Karpas-422 (cell line): ENCODE measurements around the gene THAP4. TPM values are rescaled to one million over a fixed set of nuclear protein-coding genes. Genes with fewer than 3 reads are reported as not detected.

Source experiments
- DNase-seq: peaks from one replicate; pipeline ENCODE4 v3.0.0-alpha.2; 2015
- H2AFZ ChIP-seq: fragments of 200-600 bp; sonication (generic); 2 replicates; pipeline ENCODE4 v1.6.1; 2014; ENCODE audit warnings: antibody characterized with exemption, low read length, mixed read lengths
- H3K27ac ChIP-seq: fragments of 200-600 bp; sonication (generic); 2 replicates; pipeline ENCODE4 v1.5.1; 2014; ENCODE audit warnings: mild to moderate bottlenecking, low read length, moderate library complexity
- H3K27me3 ChIP-seq: fragments of 200-600 bp; sonication (generic); 2 replicates; pipeline ENCODE4 v1.6.1; 2014; ENCODE audit warnings: low read length, mixed read lengths
- H3K36me3 ChIP-seq: fragments of 200-600 bp; sonication (generic); 2 replicates; pipeline ENCODE4 v1.6.1; 2014; ENCODE audit warnings: low read length, mixed read lengths; ENCODE audit not compliant: insufficient read depth
- H3K4me1 ChIP-seq: fragments of 200-600 bp; sonication (generic); 2 replicates; pipeline ENCODE4 v1.6.1; 2014; ENCODE audit warnings: mild to moderate bottlenecking, low read length, mixed read lengths
- H3K4me2 ChIP-seq: fragments of 200-600 bp; sonication (generic); 2 replicates; pipeline ENCODE4 v1.6.1; 2014; ENCODE audit warnings: low read length, low read depth, mild to moderate bottlenecking; ENCODE audit not compliant: poor library complexity, severe bottlenecking
- H3K4me3 ChIP-seq: fragments of 200-600 bp; sonication (generic); 2 replicates; pipeline ENCODE4 v1.5.1; 2014; ENCODE audit warnings: mild to moderate bottlenecking, antibody characterized with exemption, low read length, mixed read lengths
- H3K79me2 ChIP-seq: fragments of 200-600 bp; sonication (generic); 2 replicates; pipeline ENCODE4 v1.6.1; 2014; ENCODE audit warnings: mild to moderate bottlenecking, low read length, mixed read lengths
- H3K9ac ChIP-seq: fragments of 200-600 bp; sonication (generic); 2 replicates; pipeline ENCODE4 v1.6.0; 2014; ENCODE audit warnings: low read length
- H3K9me2 ChIP-seq: fragments of 200-600 bp; sonication (generic), shearing (Covaris generic); replicated peaks from 2 replicates; pipeline ENCODE4 v1.6.0; 2014; ENCODE audit warnings: mild to moderate bottlenecking, low read length, moderate library complexity; ENCODE audit not compliant: insufficient read depth
- H3K9me3 ChIP-seq: fragments of 300-700, 200-600 bp; sonication (generic); 2 replicates; pipeline ENCODE4 v1.6.1; 2014; ENCODE audit warnings: low read length, mixed read lengths
- H4K20me1 ChIP-seq: fragments of 200-600 bp; sonication (generic); 2 replicates; pipeline ENCODE4 v1.6.1; 2014; ENCODE audit warnings: mild to moderate bottlenecking, antibody characterized with exemption, low read length, low read depth; ENCODE audit not compliant: insufficient read depth
- total RNA-seq: library from RNA; depleted of rRNA; stranded (reverse); fragments of >200 nt; shearing (Covaris generic); gene quantifications from 2 replicates; pipeline ENCODE4 v1.2.3, GENCODE V29; 2014; ENCODE audit warnings: low replicate concordance

The THAP4 gene
- total RNA-seq, 1 experiment from 2014 or later: 45.4 TPM

GRCh38 chr2:241649927-241650326 lies 13.0 kb upstream of the THAP4 start:
- H3K27ac ChIP-seq: no peak overlapping the region
- H2AFZ ChIP-seq: no peak overlapping the region
- no peaks in the 10 kb centered on the region for H3K4me1 ChIP-seq
- H3K4me2 ChIP-seq: no peak overlapping the region
- no peaks in the 10 kb centered on the region for H3K9me3 ChIP-seq
- H3K9me2 ChIP-seq: no peaks in the 10 kb centered on the region
- H3K27me3 ChIP-seq: no peaks in the 10 kb centered on the region
- H4K20me1 ChIP-seq: peaks cover 27% of the 10 kb centered on the region
- peaks cover 9% of the 10 kb centered on the region; the same call in 1 of the 2 replicates for H3K36me3 ChIP-seq
- no peak for DNase-seq
- H3K9ac ChIP-seq: no peak overlapping the region
- peaks cover 65% of the 10 kb centered on the region for H3K79me2 ChIP-seq
- no peak overlapping the region for H3K4me3 ChIP-seq

GRCh38 chr2:241649404-241649803 lies 12.4 kb upstream of the THAP4 start:
- no peak overlapping the region for H3K9ac ChIP-seq
- peaks cover 70% of the 10 kb centered on the region for H3K79me2 ChIP-seq
- H2AFZ ChIP-seq: no peak overlapping the region
- peaks cover 9% of the 10 kb centered on the region; the same call in 1 of the 2 replicates for H3K36me3 ChIP-seq
- DNase-seq: no peak
- no peaks in the 10 kb centered on the region for H3K27me3 ChIP-seq
- H3K4me2 ChIP-seq: no peak overlapping the region
- H3K4me1 ChIP-seq: no peaks in the 10 kb centered on the region
- no peaks in the 10 kb centered on the region for H3K9me3 ChIP-seq
- no peak overlapping the region for H3K4me3 ChIP-seq
- H3K9me2 ChIP-seq: no peaks in the 10 kb centered on the region
- H4K20me1 ChIP-seq: peaks cover 27% of the 10 kb centered on the region
- H3K27ac ChIP-seq: no peak overlapping the region

- peaks cover 27% of the 10 kb centered on the region for H4K20me1 ChIP-seq
- H3K79me2 ChIP-seq: peaks cover 78% of the 10 kb centered on the region
- no peaks in the 10 kb centered on the region for H3K4me1 ChIP-seq
- H3K36me3 ChIP-seq: peaks cover 8% of the 10 kb centered on the region; the same call in 1 of the 2 replicates
- H3K9ac ChIP-seq: no peak overlapping the region
- no peaks in the 10 kb centered on the region for H3K9me3 ChIP-seq
- H2AFZ ChIP-seq: no peak overlapping the region
- H3K4me3 ChIP-seq: no peak overlapping the region
- DNase-seq: no peak
- H3K4me2 ChIP-seq: no peak overlapping the region
- H3K27me3 ChIP-seq: no peaks in the 10 kb centered on the region
- H3K27ac ChIP-seq: no peak overlapping the region
- H3K9me2 ChIP-seq: no peaks in the 10 kb centered on the region
Observed at GRCh38 chr2:241648453-241648852, 11.5 kb upstream of the THAP4 start.

GRCh38 chr2:241645915-241646645 lies 9.1 kb upstream of the THAP4 start:
- peaks cover 3% of the 10 kb centered on the region; the same call in 1 of the 2 replicates for H3K36me3 ChIP-seq
- no peak overlapping the region for H2AFZ ChIP-seq
- no peaks in the 10 kb centered on the region for H3K9me3 ChIP-seq
- no peaks in the 10 kb centered on the region for H3K4me1 ChIP-seq
- H3K9ac ChIP-seq: no peak overlapping the region
- H3K27ac ChIP-seq: no peak overlapping the region
- no peak overlapping the region for H3K4me2 ChIP-seq
- H3K4me3 ChIP-seq: no peak overlapping the region
- H3K79me2 ChIP-seq: peaks cover 91% of the 10 kb centered on the region
- no peaks in the 10 kb centered on the region for H3K9me2 ChIP-seq
- DNase-seq: no peak
- H3K27me3 ChIP-seq: no peaks in the 10 kb centered on the region
- H4K20me1 ChIP-seq: peaks cover 27% of the 10 kb centered on the region

GRCh38 chr2:241645056-241645914 lies 8.3 kb upstream of the THAP4 start:
- DNase-seq: no peak
- no peak overlapping the region for H3K9ac ChIP-seq
- H3K4me2 ChIP-seq: no peak overlapping the region
- H2AFZ ChIP-seq: no peak overlapping the region
- no peak overlapping the region for H3K4me3 ChIP-seq
- H4K20me1 ChIP-seq: peaks cover 24% of the 10 kb centered on the region
- H3K4me1 ChIP-seq: no peaks in the 10 kb centered on the region
- no peak overlapping the region for H3K27ac ChIP-seq
- H3K9me2 ChIP-seq: no peaks in the 10 kb centered on the region
- peaks cover 3% of the 10 kb centered on the region; the same call in 1 of the 2 replicates for H3K36me3 ChIP-seq
- no peaks in the 10 kb centered on the region for H3K9me3 ChIP-seq
- H3K27me3 ChIP-seq: no peaks in the 10 kb centered on the region
- H3K79me2 ChIP-seq: peaks cover 92% of the 10 kb centered on the region

GRCh38 chr2:241641631-241642030 lies 4.7 kb upstream of the THAP4 start:
- H3K79me2 ChIP-seq: peaks cover 87% of the 10 kb centered on the region
- DNase-seq: no peak
- H3K4me2 ChIP-seq: no peak overlapping the region
- no peak overlapping the region for H3K9ac ChIP-seq
- H3K27ac ChIP-seq: no peak overlapping the region
- H3K9me3 ChIP-seq: no peaks in the 10 kb centered on the region
- H3K9me2 ChIP-seq: no peaks in the 10 kb centered on the region
- peaks cover 13% of the 10 kb centered on the region for H3K36me3 ChIP-seq
- H3K27me3 ChIP-seq: no peaks in the 10 kb centered on the region
- no peak overlapping the region for H3K4me3 ChIP-seq
- no peak overlapping the region for H2AFZ ChIP-seq
- peaks cover 8% of the 10 kb centered on the region for H4K20me1 ChIP-seq
- peaks cover 9% of the 10 kb centered on the region for H3K4me1 ChIP-seq

GRCh38 chr2:241640165-241640795 lies 3.3 kb upstream of the THAP4 start:
- H3K36me3 ChIP-seq: peaks cover 13% of the 10 kb centered on the region
- no peak overlapping the region for H2AFZ ChIP-seq
- peaks cover 16% of the 10 kb centered on the region for H3K4me1 ChIP-seq
- H3K27ac ChIP-seq: no peak overlapping the region
- H4K20me1 ChIP-seq: no peaks in the 10 kb centered on the region; the same call in 1 of the 2 replicates
- H3K4me3 ChIP-seq: no peak overlapping the region
- H3K27me3 ChIP-seq: no peaks in the 10 kb centered on the region
- peaks cover 86% of the 10 kb centered on the region for H3K79me2 ChIP-seq
- no peak overlapping the region for H3K9ac ChIP-seq
- DNase-seq: no peak
- no peaks in the 10 kb centered on the region for H3K9me3 ChIP-seq
- no peaks in the 10 kb centered on the region for H3K9me2 ChIP-seq
- no peak overlapping the region for H3K4me2 ChIP-seq

GRCh38 chr2:241639385-241639784 lies 2.4 kb upstream of the THAP4 start:
- no peaks in the 10 kb centered on the region for H3K9me2 ChIP-seq
- H3K27me3 ChIP-seq: no peaks in the 10 kb centered on the region
- peak overlapping the region; percentile 84; the same call in 1 of the 2 replicates for H3K4me3 ChIP-seq
- no peak overlapping the region for H3K27ac ChIP-seq
- H3K79me2 ChIP-seq: peaks cover 87% of the 10 kb centered on the region
- H3K4me1 ChIP-seq: peaks cover 22% of the 10 kb centered on the region
- no peaks in the 10 kb centered on the region for H3K9me3 ChIP-seq
- no peak for DNase-seq
- no peak overlapping the region for H3K4me2 ChIP-seq
- H2AFZ ChIP-seq: no peak overlapping the region
- H4K20me1 ChIP-seq: no peaks in the 10 kb centered on the region; the same call in 1 of the 2 replicates
- H3K36me3 ChIP-seq: peaks cover 13% of the 10 kb centered on the region
- H3K9ac ChIP-seq: no peak overlapping the region
